ENCODE results near the gene LDB2.

GRCh38 chr4:16597443-16597842 lies 301.0 kb downstream of the LDB2 start:
- no peak for TF ChIP-seq CTCF (IDR thresholded peaks at IDR 0.05; ENCODE audit: low read length)
- no peak for TF ChIP-seq EZH2 (IDR thresholded peaks at IDR 0.05; ENCODE audit: borderline replicate concordance, low read length)

Measured in OCI-LY1 (cell line).